Measurements from ENCODE around the gene INSYN2B. TPM values are rescaled to one million over a fixed set of nuclear protein-coding genes. Genes with fewer than 3 reads are reported as not detected.
A peak's percentile ranks its signal among the peaks of the same experiment; 100 is the strongest.

Gene INSYN2B
- polyA plus RNA-seq, 1 donor from 2014 or later: not detected

DNA sequence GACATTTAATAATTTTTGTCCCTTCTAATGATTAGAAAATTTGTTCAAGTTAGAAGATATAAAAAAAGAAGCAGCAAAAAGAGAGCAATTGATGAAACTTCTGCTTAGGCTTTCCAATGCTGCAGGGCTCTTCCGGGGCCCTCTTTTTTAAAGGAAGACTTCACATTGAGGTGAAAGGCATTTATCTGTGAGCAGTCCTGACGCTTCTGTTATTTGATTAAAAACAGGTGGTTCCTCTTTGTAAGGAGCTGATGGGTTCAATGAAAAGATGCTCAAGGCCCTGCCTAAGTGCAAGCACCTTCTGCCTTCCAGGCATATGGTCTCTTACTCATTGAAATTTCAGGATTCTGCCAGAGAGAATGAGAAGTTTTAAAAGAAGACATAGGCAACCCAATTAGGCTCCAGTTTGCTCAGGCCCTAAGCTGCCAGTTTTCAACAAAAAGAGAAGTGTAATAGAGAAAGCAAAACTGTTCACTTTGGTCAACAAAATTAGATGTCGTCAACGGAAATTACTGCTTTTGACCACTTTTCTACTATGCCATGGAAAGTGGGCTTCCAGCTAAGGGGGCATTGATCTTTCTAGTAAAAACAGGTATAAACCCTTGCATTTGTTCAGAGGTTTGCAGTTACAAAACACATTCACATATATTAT lies 100.2 kb downstream of the INSYN2B start:
- Mint-ChIP-seq H3K27ac (peak overlapping the region; percentile 85 to 94 (median 85)), H3K9me3 (no peaks in the 10 kb centered on the region), H3K27me3 (no peaks in the 10 kb centered on the region), H3K4me3 (peak overlapping the region in 3 of 4 donors; percentile 11 to 73 (median 66)), H3K4me1 (peaks cover 17 to 31% (median 28%) of the 10 kb centered on the region in 3 donors), H3K36me3 (peaks cover 16% of the 10 kb centered on the region)

DNA sequence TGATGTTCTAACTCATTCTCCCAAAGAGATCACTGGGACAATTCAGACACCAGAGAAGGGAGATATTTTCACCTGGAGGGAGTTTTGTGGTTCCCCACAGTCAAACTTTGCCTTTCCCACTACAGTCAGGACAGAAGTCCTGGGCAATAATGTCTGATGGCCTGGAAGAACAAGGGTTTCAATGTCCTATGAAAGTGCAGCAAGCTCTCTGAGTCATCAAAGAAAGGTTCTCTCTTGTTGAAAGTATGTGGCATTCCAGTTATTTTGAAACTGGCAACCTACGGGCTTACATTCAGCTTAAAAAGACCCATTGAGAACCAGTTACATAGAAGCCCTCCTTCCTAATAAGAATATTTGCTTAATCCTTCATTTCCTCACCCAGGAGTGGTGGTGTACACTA lies 103.9 kb downstream of the INSYN2B start:
- Mint-ChIP-seq H3K4me1 (peaks cover 19 to 35% (median 31%) of the 10 kb centered on the region in 3 donors), H3K36me3 (peaks cover 4% of the 10 kb centered on the region), H3K4me3 (no peak overlapping the region), H3K27me3 (no peaks in the 10 kb centered on the region), H3K9me3 (no peaks in the 10 kb centered on the region), H3K27ac (peak overlapping the region in 2 of 3 donors; percentile 6 to 25)

DNA sequence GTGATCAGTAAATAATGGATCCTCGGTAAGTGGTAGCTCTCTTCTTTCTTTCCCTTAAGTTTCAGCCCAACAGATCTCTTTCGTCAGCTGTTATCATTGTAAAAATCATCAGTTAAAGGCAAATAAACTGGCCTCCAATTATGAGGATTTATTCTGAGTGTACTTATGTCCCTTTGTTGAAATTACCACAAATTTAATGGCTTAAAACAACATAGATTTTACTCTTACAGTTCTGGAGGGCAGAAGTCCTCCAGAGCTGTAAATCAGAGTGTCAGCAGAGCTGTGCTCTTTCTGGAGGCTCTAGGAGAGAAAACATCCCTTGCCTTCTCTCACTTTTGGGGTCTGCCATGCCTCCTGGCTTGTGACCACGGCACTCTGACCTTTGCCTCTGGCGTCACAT lies 104.6 kb downstream of the INSYN2B start:
- no peak overlapping the region for H3K4me3 Mint-ChIP-seq
- peaks cover 19 to 32% (median 31%) of the 10 kb centered on the region in 3 donors for H3K4me1 Mint-ChIP-seq
- H3K27me3 Mint-ChIP-seq: no peaks in the 10 kb centered on the region
- H3K27ac Mint-ChIP-seq: peak overlapping the region in 2 of 3 donors; percentile 6 to 25
- peaks cover 4% of the 10 kb centered on the region for H3K36me3 Mint-ChIP-seq
- H3K9me3 Mint-ChIP-seq: no peaks in the 10 kb centered on the region

DNA sequence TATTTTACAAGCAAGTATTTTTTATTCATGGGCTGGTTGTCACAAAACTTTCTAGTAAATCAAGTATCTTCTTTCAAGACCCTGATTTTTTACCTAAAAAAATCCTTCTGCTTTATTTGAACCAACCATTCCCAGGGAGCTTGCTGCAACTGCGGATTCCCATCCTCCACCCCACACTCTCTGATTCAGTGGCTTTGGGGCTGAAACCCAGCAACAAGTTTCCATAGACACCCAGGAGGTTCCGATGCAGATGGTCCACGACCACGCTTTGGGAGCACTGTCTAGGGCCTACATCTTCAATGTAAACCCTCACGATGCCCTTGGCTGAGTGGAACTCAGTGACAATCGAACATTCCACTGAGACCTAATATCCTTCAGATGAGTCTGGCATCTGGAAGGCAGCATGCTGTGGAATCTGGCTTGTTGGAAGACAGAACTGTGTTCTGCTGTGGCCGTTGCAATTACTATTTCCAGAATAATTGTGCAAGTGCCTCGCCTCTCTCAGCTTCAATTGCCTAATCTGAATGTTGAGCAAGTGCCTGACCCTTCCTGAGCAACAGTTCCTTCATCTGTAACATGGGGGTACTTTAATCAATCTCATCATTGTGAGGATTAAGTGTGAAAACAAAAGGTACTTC lies 105.1 kb downstream of the INSYN2B start:
- Mint-ChIP-seq H3K4me1 (peaks cover 14 to 27% (median 25%) of the 10 kb centered on the region in 3 donors), H3K27me3 (no peaks in the 10 kb centered on the region), H3K9me3 (no peaks in the 10 kb centered on the region), H3K4me3 (no peak overlapping the region), H3K27ac (peak overlapping the region in 1 of 3 donors; percentile 40), H3K36me3 (peaks cover 4% of the 10 kb centered on the region)

DNA sequence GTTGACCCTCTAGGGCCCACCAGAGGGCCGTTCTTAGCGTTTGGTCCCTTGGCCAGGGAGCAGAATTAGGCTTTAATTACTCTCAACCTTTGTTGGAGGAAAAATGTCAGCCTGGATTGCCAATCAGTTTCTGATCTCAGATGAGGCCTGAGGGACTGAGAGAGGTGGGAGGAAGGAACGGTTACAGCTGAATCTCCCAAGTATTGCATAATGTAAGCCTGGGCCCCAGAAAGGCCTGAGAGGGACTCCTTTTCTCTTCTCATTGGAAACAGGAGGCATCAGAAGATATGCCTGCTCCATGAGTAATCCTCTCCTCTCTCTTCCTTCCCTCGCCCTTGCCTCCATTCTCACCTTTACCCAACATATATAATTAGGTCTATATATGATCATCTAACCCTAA lies 105.7 kb downstream of the INSYN2B start:
- peaks cover 5% of the 10 kb centered on the region for H3K36me3 Mint-ChIP-seq
- H3K9me3 Mint-ChIP-seq: no peaks in the 10 kb centered on the region
- no peak overlapping the region for H3K27ac Mint-ChIP-seq
- peaks cover 11 to 22% (median 20%) of the 10 kb centered on the region in 3 donors for H3K4me1 Mint-ChIP-seq
- no peak overlapping the region for H3K4me3 Mint-ChIP-seq
- no peaks in the 10 kb centered on the region for H3K27me3 Mint-ChIP-seq

DNA sequence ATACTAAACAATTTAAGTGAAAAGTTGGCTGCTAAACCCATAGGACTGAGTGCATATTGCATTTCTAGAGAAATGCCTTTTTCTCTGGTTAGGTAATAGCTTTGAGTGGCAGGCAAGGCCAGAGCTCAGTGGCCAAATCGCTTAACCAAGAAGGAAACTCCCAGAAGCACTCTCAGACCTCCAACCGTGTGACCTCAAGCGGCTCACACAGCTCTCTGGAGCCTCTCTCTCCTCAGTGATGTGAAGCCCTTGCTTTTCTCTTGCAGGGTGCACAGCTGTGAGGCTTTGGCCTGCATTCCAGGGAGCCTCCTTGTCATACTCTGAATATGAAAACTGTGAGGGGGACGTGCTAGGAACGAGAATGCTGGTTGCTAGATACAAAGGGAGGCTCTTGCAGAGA lies 106.7 kb downstream of the INSYN2B start:
- H3K4me1 Mint-ChIP-seq: peaks cover 8 to 14% (median 13%) of the 10 kb centered on the region in 3 donors
- no peaks in the 10 kb centered on the region for H3K9me3 Mint-ChIP-seq
- H3K27ac Mint-ChIP-seq: no peak overlapping the region
- H3K4me3 Mint-ChIP-seq: no peak overlapping the region
- H3K36me3 Mint-ChIP-seq: peaks cover 10% of the 10 kb centered on the region
- no peaks in the 10 kb centered on the region for H3K27me3 Mint-ChIP-seq

DNA sequence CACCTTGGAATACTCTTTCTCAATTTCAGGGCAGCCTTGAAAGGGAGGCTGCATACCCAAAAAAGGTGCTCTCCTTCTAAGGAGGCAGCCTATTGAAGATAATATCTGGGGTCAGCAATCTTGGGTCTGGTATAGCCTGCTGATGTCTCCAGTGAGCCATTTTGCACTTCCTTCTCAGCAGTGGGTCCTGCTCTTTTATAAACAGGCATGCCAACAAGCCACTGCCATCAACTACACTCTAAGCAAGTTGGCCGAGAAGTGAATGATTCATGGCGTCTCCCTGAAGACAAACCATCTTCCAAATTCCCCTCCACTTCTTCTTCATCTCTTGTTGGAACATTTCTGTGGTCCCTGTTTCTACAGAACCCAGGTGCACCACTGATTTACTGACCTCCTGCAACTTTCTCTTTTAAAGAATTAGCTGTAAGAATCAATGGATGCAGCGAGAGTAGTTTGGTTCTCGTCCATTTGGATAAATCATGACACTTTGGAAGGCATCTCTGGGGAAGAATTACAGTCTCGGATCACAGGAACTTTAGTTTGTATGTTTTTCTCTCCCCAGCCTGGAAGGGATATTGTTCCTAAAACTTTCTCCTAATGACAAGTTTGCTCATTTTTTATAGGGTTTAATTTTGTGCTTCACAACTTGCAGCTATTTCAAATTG lies 108.3 kb downstream of the INSYN2B start:
- peaks cover 5 to 19% (median 7%) of the 10 kb centered on the region in 3 donors for H3K4me1 Mint-ChIP-seq
- H3K4me3 Mint-ChIP-seq: no peak overlapping the region
- peak overlapping the region in 2 of 3 donors; percentile 37 to 42 for H3K27ac Mint-ChIP-seq
- H3K9me3 Mint-ChIP-seq: no peaks in the 10 kb centered on the region
- no peaks in the 10 kb centered on the region for H3K27me3 Mint-ChIP-seq
- H3K36me3 Mint-ChIP-seq: peaks cover 14% of the 10 kb centered on the region

DNA sequence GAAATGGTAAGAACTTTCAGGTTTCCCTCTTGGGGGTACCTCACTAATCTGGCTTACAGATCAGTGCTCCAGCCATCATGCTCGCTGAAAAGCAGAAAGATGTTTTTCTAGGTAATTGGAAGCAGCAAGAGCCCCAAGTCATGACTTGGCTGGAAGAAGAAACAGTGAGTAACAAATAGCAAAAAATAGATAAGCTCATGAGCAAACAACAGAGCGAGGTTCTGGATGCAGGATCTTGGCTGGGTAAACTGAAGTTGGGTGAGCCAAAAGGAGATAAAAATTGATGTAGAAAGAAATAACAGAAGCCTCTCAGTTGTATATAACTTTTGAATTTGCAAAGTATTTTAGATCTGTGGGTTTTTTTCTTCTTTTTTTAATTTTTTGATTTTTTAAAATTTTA lies 110.1 kb downstream of the INSYN2B start:
- no peak overlapping the region for H3K27ac Mint-ChIP-seq
- H3K36me3 Mint-ChIP-seq: peaks cover 12% of the 10 kb centered on the region
- peaks cover 0 to 14% (median 4%) of the 10 kb centered on the region in 3 donors for H3K4me1 Mint-ChIP-seq
- no peaks in the 10 kb centered on the region for H3K9me3 Mint-ChIP-seq
- no peaks in the 10 kb centered on the region for H3K27me3 Mint-ChIP-seq
- H3K4me3 Mint-ChIP-seq: no peak overlapping the region

DNA sequence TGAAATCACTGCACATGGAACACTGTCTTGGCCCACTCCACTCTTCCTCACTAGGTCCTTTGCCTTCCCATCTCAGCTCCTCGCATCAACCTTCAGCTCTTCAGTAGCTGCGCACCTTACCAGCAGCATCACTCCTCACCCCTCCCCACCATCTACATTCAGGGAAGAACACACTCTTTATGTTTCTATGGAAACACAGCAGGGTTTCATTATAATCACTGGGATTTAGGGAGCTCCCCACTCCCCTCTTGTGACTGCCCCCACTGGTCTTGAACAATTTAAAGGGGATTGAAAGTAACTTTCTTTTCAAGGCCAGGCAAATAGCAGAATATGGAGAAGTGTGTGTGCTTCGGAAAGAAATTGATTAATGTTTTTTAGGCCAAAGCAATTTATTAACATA lies 111.2 kb downstream of the INSYN2B start:
- Mint-ChIP-seq H3K9me3 (no peaks in the 10 kb centered on the region), H3K36me3 (peaks cover 16% of the 10 kb centered on the region)

DNA sequence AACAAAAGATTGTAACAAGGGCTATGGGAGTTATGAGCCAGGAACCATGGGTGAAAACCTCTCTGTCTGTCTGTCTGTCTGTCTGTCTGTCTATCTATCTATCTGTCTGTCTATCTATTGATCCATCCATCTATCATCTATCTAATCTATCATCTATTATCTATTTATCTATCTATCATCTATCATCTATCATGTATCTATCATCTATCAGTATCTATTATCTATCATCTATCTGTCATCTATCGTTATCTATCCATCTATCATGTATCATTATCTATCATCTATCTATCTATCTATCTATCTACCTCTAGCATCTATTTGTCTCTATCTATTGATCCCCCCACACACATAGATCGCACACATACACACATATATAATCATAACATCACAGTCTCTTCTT lies 112.9 kb downstream of the INSYN2B start:
- Mint-ChIP-seq H3K4me3 (no peak overlapping the region), H3K27me3 (no peaks in the 10 kb centered on the region), H3K4me1 (peaks cover 0 to 13% (median 5%) of the 10 kb centered on the region in 3 donors), H3K36me3 (peaks cover 16% of the 10 kb centered on the region), H3K27ac (peak overlapping the region in 1 of 3 donors; percentile 42), H3K9me3 (no peaks in the 10 kb centered on the region)

More for the DNA sequence above, 111.2 kb downstream of the INSYN2B start:
- H3K27me3 Mint-ChIP-seq: no peaks in the 10 kb centered on the region
- H3K4me1 Mint-ChIP-seq: peaks cover 0 to 14% (median 8%) of the 10 kb centered on the region in 3 donors
- peak overlapping the region in 2 of 3 donors; percentile 27 to 40 for H3K27ac Mint-ChIP-seq
- H3K4me3 Mint-ChIP-seq: no peak overlapping the region

DNA sequence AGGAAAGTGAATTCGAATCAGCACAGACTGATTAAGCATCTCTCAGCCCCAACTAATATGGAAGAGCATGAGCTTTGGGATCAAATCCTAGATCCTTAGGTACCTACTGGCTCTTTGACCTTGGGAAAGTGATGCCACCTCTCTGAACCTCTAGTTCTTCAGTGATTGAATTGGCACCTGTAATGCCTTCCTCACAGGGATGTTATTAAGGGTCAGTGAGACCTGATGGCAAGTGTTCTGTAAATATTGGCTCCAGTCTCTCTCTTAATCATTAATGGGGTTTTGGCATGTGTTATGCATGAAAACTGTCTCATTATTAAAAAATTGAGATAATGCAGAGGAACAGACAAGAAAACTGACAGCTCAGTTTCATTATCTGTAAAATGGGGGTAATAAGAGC lies 115.8 kb downstream of the INSYN2B start:
- Mint-ChIP-seq H3K36me3 (peaks cover 18% of the 10 kb centered on the region), H3K4me1 (peaks cover 4 to 18% (median 10%) of the 10 kb centered on the region in 3 donors), H3K4me3 (no peak overlapping the region), H3K9me3 (no peaks in the 10 kb centered on the region), H3K27ac (no peak overlapping the region), H3K27me3 (no peaks in the 10 kb centered on the region)

DNA sequence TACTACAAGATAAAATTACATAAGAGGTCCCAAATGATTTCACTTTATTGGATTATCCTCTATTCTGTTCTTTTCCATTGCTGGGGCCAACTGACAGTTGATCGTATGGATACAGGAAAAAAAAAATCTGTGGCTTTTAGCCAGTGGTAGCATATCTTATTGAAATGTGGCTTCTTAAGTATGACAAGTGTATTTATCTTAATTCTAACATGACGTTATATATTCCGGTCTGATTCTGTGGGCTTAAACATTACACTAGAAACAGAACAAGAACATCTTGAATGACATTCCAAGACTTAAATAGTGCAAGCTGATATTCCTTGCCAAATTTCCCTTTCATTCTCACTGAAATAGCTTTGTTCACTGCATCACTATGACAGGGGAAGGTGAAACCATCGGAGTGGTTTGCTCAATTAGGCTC lies 117.9 kb downstream of the INSYN2B start:
- Mint-ChIP-seq H3K9me3 (no peaks in the 10 kb centered on the region), H3K4me1 (peaks cover 9 to 12% (median 9%) of the 10 kb centered on the region in 3 donors), H3K27me3 (no peaks in the 10 kb centered on the region), H3K4me3 (no peak overlapping the region), H3K36me3 (peaks cover 14% of the 10 kb centered on the region), H3K27ac (no peak overlapping the region)

DNA sequence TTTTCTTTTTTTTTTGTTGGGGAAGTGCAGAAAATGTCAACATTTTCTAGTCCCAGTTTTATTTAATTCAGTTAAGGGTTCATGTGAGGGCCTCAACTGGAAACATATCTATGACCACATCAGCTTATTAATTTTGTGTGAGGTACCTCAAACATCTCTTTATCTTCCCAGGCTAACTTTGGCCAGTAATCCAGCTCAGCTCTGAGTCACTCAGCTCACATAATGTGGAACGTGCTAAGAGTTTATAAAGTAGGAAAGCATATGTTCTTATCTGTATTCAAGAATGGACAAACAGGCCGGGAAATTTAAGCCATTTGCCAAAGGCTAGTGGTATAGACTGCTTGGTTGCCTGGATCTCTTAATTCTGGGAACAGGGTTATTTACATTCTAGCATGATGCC lies 118.4 kb downstream of the INSYN2B start:
- Mint-ChIP-seq H3K27ac (no peak overlapping the region), H3K27me3 (no peaks in the 10 kb centered on the region), H3K4me3 (no peak overlapping the region), H3K9me3 (no peaks in the 10 kb centered on the region), H3K36me3 (peaks cover 11% of the 10 kb centered on the region), H3K4me1 (peaks cover 9 to 15% (median 9%) of the 10 kb centered on the region in 3 donors)

DNA sequence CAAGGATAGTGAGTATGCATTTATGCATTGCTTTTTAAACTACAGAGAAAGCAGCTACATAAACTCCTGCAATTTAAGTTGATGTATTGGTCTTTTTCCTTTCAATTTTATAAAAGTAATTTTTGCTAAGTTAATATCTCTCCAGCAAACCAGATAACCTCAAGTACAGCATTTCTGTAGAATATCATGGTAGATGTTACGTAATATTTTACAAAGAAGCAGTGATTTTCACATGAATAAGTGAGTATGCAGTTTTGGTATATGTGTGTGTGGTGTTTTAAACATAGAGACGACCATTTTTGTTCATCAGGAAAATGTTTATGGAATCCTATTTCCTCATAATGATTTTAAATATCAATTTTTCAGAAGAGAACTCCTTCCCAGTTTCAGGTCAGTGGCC lies 118.9 kb downstream of the INSYN2B start:
- Mint-ChIP-seq H3K27ac (no peak overlapping the region), H3K4me3 (no peak overlapping the region), H3K27me3 (no peaks in the 10 kb centered on the region), H3K9me3 (no peaks in the 10 kb centered on the region), H3K36me3 (peaks cover 10% of the 10 kb centered on the region), H3K4me1 (peaks cover 9 to 16% (median 9%) of the 10 kb centered on the region in 3 donors)

DNA sequence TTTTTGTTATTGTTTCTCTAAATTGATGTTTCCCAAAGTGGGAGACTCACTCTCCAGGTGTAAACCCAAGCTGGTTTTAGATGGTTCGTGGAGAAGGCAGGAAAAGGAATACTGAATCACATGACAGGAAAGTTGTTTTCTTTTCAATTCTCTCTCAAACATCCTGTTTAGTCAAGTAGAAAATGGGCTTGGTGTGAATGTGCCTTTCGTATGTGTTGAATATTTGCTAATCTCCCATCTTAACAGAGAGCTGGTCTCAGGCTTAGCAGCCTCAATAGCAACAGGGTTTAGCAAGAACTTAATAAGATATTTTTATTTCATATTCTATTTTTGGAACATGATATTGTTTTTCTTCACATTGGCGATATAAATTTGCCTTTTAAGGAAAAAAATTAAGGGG lies 119.7 kb downstream of the INSYN2B start:
- Mint-ChIP-seq H3K27me3 (no peaks in the 10 kb centered on the region), H3K9me3 (no peaks in the 10 kb centered on the region), H3K36me3 (peaks cover 11% of the 10 kb centered on the region), H3K4me3 (no peak overlapping the region), H3K4me1 (peaks cover 9 to 18% (median 9%) of the 10 kb centered on the region in 3 donors), H3K27ac (peak overlapping the region in 1 of 3 donors; percentile 33)
